Bronchial epithelial cell (primary cell): ENCODE measurements around the gene XPO4. TPM values are rescaled to one million over a fixed set of nuclear protein-coding genes. Genes with fewer than 3 reads are reported as not detected.
"Not testable (repeated sequence)": the region's sequence is repeated elsewhere in the genome, so short reads cannot be mapped to it uniquely, and the experiment has no call there.

Experiments used
- DNase-seq: peaks from one replicate; pipeline ENCODE4 v3.0.0-alpha.2; 2010; ENCODE audit warnings: low read depth
- FAIRE-seq: peaks from 2 replicates; lab custom pipeline; 2011; peaks lifted over from hg19 to GRCh38; lab: Jason Lieb, UNC
- H3K27me3 ChIP-seq: 2 replicates; pipeline ENCODE4 v1.5.1; 2011; ENCODE audit warnings: low read length; ENCODE audit not compliant: control insufficient read depth, insufficient read depth
- H3K36me3 ChIP-seq: 2 replicates; pipeline ENCODE4 v1.5.1; 2011; ENCODE audit warnings: low read length; ENCODE audit not compliant: control insufficient read depth, insufficient read depth
- H3K4me3 ChIP-seq: 2 replicates; pipeline ENCODE4 v1.5.1; 2011; ENCODE audit warnings: mild to moderate bottlenecking, low read depth, low read length, control low read depth
- CTCF ChIP-seq: IDR thresholded peaks from 2 replicates; pipeline ENCODE4 v1.5.1; 2011; ENCODE audit warnings: mild to moderate bottlenecking, moderate library complexity, low read length, control low read depth, inconsistent platforms; ENCODE audit not compliant: insufficient read depth, severe bottlenecking
- total RNA-seq: library from RNA; depleted of rRNA; stranded (reverse); fragments of >200 nt; gene quantifications from 2 replicates; pipeline ENCODE4 v1.2.1, GENCODE V29; 2014

XPO4 gene
- total RNA-seq, result 14.7 and 16.8 TPM in 2 replicates

GRCh38 chr13:20902438-20903163 is at the start of gene XPO4:
XPO4 (minus strand) TSS chr13:20902746; CDS start chr13:20902738, 8 bp downstream.
- FAIRE-seq (no peak), DNase-seq (peak; percentile 48)
- H3K4me3 ChIP-seq, result peak within 1 kb of the TSS; percentile 95
- H3K36me3 ChIP-seq, result peaks cover 2% of the 10 kb centered on the region
- no peak for TF ChIP-seq CTCF
- H3K27me3 ChIP-seq, result no peaks in the 10 kb centered on the region

- not testable (repeated sequence) for H3K4me3 ChIP-seq, FAIRE-seq, H3K27me3 ChIP-seq, H3K36me3 ChIP-seq
- DNase-seq, result peak; percentile 64
Measured at GRCh38 chr13:20948001-20948400, 45.5 kb upstream of the XPO4 start.

- Histone ChIP-seq H3K4me3 (no peak overlapping the region), H3K27me3 (no peaks in the 10 kb centered on the region), H3K36me3 (no peaks in the 10 kb centered on the region)
- DNase-seq (no peak), FAIRE-seq (no peak)
- TF ChIP-seq CTCF, result no peak
Measured at GRCh38 chr13:20945952-20946383, 43.4 kb upstream of the XPO4 start.

- no peak overlapping the region for H3K4me3 ChIP-seq
- no peaks in the 10 kb centered on the region for H3K36me3 ChIP-seq
- peak; percentile 83 for FAIRE-seq
- no peak for DNase-seq
- no peaks in the 10 kb centered on the region for H3K27me3 ChIP-seq
- TF ChIP-seq CTCF, result no peak
Measured at GRCh38 chr13:20942938-20943559, 40.5 kb upstream of the XPO4 start.

- H3K27me3 ChIP-seq, H3K4me3 ChIP-seq, DNase-seq, H3K36me3 ChIP-seq, FAIRE-seq: not testable (repeated sequence)
Measured at GRCh38 chr13:20940511-20940910, 38.0 kb upstream of the XPO4 start.

GRCh38 chr13:20940083-20940482 is 37.5 kb upstream of the XPO4 start:
- no peak for FAIRE-seq
- H3K4me3 ChIP-seq, result no peak overlapping the region

More at GRCh38 chr13:20940083-20940482, 37.5 kb upstream of the XPO4 start:
- DNase-seq, result peak; percentile 47
- Histone ChIP-seq H3K36me3 (no peaks in the 10 kb centered on the region), H3K27me3 (no peaks in the 10 kb centered on the region)
- TF ChIP-seq CTCF, result no peak
